T-helper 17 cell (primary cell): Measurements from ENCODE around the gene PCDHB13. TPM values are rescaled to one million over a fixed set of nuclear protein-coding genes. Genes with fewer than 3 reads are reported as not detected.
"Not testable (repeated sequence)": the region's sequence is repeated elsewhere in the genome, so short reads cannot be mapped to it uniquely, and the experiment has no call there.

Experiments
- ATAC-seq: fragments of 150-1000 bp; cut with Tn5 transposase; 2 replicates; pipeline ENCODE4 v1.10.0; 2021; ENCODE audit warnings: mild to moderate bottlenecking, moderate library complexity
- DNase-seq, 3 donors: peaks; one replicate each; pipeline versions ENCODE4 v3.0.0 to v3.0.0-alpha.2; 2020 to 2021
- H3K9me3 ChIP-seq: one replicate; pipeline ENCODE4 v1.7.0; 2013; ENCODE audit warnings: low read length, mild to moderate bottlenecking; ENCODE audit not compliant: control insufficient read depth, poor library complexity, severe bottlenecking
- H3K27ac Mint-ChIP-seq: one replicate; pipeline ENCODE4 v1.8.0; 2022; ENCODE audit warnings: mild to moderate bottlenecking, moderate library complexity, mixed read lengths
- H3K27me3 Mint-ChIP-seq: one replicate; pipeline ENCODE4 v1.8.0; 2022; ENCODE audit warnings: mixed read lengths
- H3K36me3 Mint-ChIP-seq: one replicate; pipeline ENCODE4 v1.8.0; 2022; ENCODE audit warnings: low read depth, mixed read lengths
- H3K4me1 Mint-ChIP-seq: one replicate; pipeline ENCODE4 v1.8.0; 2022; ENCODE audit warnings: mild to moderate bottlenecking, mixed read lengths
- H3K4me3 Mint-ChIP-seq: one replicate; pipeline ENCODE4 v1.8.0; 2022; ENCODE audit warnings: mild to moderate bottlenecking, moderate library complexity, mixed read lengths
- total RNA-seq, 4 donors: library from RNA in 2 of 4; stranded (reverse) in 2 of 4; gene quantifications; one replicate each; pipeline ENCODE4 v1.2.3 and lab custom pipeline; 2022 to 2026

The PCDHB13 gene
- total RNA-seq, 2 donors from 2014 or later, result not detected

DNA sequence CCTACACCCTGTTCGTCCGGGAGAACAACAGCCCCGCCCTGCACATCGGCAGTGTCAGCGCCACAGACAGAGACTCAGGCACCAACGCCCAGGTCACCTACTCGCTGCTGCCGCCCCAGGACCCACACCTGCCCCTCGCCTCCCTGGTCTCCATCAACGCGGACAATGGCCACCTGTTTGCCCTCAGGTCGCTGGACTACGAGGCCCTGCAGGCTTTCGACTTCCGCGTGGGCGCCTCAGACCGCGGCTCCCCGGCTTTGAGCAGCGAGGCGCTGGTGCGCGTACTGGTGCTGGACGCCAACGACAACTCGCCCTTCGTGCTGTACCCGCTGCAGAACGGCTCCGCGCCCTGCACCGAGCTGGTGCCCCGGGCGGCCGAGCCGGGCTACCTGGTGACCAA lies 25.0 kb upstream of the PCDHB13 start:
- ATAC-seq, H3K4me1 Mint-ChIP-seq, H3K4me3 Mint-ChIP-seq, H3K9me3 ChIP-seq, H3K27ac Mint-ChIP-seq, H3K36me3 Mint-ChIP-seq, DNase-seq: not testable (repeated sequence)
- H3K27me3 Mint-ChIP-seq, result peaks cover 39% of the 10 kb centered on the region

DNA sequence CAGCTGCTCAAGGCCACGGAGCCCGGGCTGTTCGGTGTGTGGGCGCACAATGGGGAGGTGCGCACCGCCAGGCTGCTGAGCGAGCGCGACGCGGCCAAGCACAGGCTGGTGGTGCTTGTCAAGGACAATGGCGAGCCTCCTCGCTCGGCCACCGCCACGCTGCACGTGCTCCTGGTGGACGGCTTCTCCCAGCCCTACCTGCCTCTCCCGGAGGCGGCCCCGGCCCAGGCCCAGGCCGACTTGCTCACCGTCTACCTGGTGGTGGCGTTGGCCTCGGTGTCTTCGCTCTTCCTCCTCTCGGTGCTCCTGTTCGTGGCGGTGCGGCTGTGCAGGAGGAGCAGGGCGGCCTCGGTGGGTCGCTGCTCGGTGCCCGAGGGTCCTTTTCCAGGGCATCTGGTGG lies 24.6 kb upstream of the PCDHB13 start:
- not testable (repeated sequence) for H3K36me3 Mint-ChIP-seq, DNase-seq, H3K4me1 Mint-ChIP-seq, ATAC-seq, H3K4me3 Mint-ChIP-seq, H3K9me3 ChIP-seq, H3K27ac Mint-ChIP-seq
- peaks cover 38% of the 10 kb centered on the region for H3K27me3 Mint-ChIP-seq

DNA sequence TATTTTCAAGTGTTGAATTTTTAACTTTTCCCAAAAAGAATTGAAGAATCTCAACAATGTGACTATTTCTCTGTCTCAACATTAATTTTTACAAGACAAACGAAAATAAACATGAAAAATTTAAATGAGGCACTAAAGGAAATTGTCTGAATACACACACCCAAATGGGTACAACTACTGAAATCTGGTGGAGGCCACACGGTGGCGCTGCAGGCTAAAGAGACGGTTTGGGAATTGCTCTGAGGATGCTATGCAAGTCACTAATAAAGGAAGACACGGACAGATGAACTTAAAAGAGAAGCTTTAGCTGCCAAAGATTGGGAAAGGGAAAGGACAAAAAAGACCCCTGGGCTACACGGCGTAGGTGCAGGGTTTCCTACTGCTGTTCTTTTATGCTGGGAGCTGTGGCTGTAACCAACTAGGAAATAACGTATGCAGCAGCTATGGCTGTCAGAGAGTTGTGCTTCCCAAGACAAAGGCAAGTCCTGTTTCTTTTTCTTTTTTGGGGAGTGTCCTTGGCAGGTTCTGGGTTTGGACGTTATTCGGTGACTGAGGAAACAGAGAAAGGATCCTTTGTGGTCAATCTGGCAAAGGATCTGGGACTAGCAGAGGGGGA lies 21.5 kb upstream of the PCDHB13 start, which contains the start of gene PCDHB10:
Gene PCDHB10, plus strand, starts transcription at position 244 of the 616 bp plus-strand sequence. Its CDS starts 200 bp downstream, at position 444.
- H3K27ac Mint-ChIP-seq, result no peak within 1 kb of the TSS
- no peaks in the 10 kb centered on the region for H3K9me3 ChIP-seq
- peaks cover 32% of the 10 kb centered on the region for H3K27me3 Mint-ChIP-seq
- H3K4me3 Mint-ChIP-seq, result no peak within 1 kb of the TSS
- peaks cover under 1% of the 10 kb centered on the region for H3K4me1 Mint-ChIP-seq
- DNase-seq, result peak in 1 of 3 donors; percentile 13
- H3K36me3 Mint-ChIP-seq, result peaks cover 2% of the 10 kb centered on the region
- ATAC-seq, result no peak

DNA sequence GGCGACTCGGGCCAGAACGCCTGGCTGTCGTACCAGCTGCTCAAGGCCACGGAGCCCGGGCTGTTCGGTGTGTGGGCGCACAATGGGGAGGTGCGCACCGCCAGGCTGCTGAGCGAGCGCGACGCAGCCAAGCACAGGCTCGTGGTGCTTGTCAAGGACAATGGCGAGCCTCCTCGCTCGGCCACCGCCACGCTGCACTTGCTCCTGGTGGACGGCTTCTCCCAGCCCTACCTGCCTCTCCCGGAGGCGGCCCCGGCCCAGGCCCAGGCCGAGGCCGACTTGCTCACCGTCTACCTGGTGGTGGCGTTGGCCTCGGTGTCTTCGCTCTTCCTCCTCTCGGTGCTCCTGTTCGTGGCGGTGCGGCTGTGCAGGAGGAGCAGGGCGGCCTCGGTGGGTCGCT lies 19.4 kb upstream of the PCDHB13 start:
- peaks cover 18% of the 10 kb centered on the region for H3K27me3 Mint-ChIP-seq
- H3K9me3 ChIP-seq, H3K4me3 Mint-ChIP-seq, H3K4me1 Mint-ChIP-seq, ATAC-seq, H3K36me3 Mint-ChIP-seq, H3K27ac Mint-ChIP-seq, DNase-seq: not testable (repeated sequence)

DNA sequence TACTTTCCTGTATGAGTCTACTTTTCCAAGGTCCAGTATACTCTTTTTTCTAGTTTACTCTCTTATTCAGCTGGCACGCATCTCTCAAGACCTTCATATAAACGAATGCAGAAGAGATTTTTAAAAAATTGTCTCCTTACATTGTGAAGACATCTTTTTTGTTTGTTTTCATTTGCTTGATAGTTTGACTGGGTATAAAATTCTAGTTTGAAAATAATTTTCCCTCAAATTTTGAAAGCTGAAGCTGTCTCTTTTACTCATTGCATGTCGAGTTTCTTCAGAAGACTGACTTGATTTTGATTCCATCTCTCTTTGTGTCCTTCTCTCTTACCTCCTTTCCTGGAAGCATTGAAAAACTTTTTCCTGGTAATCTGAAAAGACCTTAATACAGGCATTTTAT lies 17.4 kb upstream of the PCDHB13 start:
- Mint-ChIP-seq H3K27ac (no peak overlapping the region), H3K4me3 (no peak overlapping the region), H3K36me3 (no peaks in the 10 kb centered on the region), H3K27me3 (peaks cover 27% of the 10 kb centered on the region), H3K4me1 (no peaks in the 10 kb centered on the region)
- DNase-seq (no peak), ATAC-seq (no peak)
- H3K9me3 ChIP-seq, result no peaks in the 10 kb centered on the region

DNA sequence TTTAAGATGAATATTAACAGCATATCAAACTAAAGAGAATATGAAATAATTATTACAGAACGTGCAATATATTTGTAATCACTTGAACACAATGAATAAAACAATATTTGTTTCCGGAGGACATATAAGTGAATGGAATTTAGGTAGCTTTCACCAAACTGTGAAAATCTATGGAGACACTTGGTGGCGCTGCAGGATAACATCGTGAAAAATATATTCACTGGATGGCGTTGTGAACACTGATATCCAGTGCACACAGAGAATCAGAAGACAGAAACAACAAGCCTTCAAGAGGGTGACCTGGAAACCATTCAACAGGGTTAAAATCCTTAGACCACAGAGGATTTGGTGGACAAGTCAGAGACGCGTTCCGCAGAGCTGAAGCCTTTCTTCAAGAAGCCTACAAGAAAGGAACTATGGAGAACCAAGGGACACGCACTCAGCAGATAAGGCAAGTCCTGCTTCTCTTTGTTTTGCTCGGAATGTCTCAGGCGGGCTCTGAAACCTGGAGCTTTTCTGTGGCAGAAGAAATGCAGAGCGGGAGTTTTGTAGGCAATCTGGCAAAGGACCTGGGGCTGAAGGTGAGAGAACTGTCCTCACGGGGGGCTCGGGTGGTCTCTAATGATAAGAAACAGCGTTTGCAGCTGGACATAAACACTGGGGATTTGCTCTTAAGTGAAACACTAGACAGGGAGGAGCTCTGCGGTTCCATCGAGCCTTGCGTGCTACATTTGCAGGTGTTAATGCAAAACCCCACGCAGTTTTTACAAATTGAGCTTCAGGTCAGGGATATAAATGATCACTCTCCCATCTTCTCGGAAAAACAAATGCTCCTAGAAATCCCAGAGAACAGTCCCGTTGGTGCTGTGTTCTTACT lies 14.1 kb upstream of the PCDHB13 start, which contains the start of gene PCDHB11:
Gene PCDHB11, plus strand, starts transcription at position 269 of the 877 bp plus-strand sequence. Its CDS starts 148 bp downstream, at position 417.
- no peaks in the 10 kb centered on the region for H3K9me3 ChIP-seq
- no peak within 1 kb of the TSS for H3K27ac Mint-ChIP-seq
- peaks cover 19% of the 10 kb centered on the region for H3K27me3 Mint-ChIP-seq
- H3K4me1 Mint-ChIP-seq, result no peaks in the 10 kb centered on the region
- DNase-seq (no peak), ATAC-seq (no peak)
- H3K36me3 Mint-ChIP-seq, result no peaks in the 10 kb centered on the region
- no peak within 1 kb of the TSS for H3K4me3 Mint-ChIP-seq

DNA sequence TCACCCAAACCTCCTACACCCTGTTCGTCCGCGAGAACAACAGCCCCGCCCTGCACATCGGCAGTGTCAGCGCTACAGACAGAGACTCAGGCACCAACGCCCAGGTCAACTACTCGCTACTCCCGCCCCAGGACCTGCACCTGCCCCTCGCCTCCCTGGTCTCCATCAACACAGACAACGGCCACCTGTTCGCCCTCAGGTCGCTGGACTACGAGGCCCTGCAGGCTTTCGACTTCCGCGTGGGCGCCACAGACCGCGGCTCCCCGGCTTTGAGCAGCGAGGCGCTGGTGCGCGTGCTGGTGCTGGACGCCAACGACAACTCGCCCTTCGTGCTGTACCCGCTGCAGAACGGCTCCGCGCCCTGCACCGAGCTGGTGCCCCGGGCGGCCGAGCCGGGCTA lies 12.6 kb upstream of the PCDHB13 start:
- not testable (repeated sequence) for H3K4me1 Mint-ChIP-seq, H3K9me3 ChIP-seq, H3K4me3 Mint-ChIP-seq, DNase-seq, ATAC-seq, H3K36me3 Mint-ChIP-seq, H3K27ac Mint-ChIP-seq
- H3K27me3 Mint-ChIP-seq, result peaks cover 19% of the 10 kb centered on the region

DNA sequence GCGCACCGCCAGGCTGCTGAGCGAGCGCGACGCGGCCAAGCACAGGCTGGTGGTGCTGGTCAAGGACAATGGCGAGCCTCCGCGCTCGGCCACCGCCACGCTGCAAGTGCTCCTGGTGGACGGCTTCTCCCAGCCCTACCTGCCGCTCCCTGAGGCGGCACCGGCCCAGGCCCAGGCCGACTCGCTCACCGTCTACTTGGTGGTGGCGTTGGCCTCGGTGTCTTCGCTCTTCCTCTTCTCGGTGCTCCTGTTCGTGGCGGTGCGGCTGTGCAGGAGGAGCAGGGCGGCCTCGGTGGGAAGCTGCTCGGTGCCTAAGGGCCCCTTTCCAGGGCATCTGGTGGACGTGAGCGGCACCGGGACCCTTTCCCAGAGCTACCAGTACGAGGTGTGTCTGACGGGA lies 12.1 kb upstream of the PCDHB13 start:
- H3K4me1 Mint-ChIP-seq, H3K27ac Mint-ChIP-seq, ATAC-seq, H3K9me3 ChIP-seq, H3K36me3 Mint-ChIP-seq, DNase-seq, H3K4me3 Mint-ChIP-seq: not testable (repeated sequence)
- H3K27me3 Mint-ChIP-seq, result peaks cover 23% of the 10 kb centered on the region

DNA sequence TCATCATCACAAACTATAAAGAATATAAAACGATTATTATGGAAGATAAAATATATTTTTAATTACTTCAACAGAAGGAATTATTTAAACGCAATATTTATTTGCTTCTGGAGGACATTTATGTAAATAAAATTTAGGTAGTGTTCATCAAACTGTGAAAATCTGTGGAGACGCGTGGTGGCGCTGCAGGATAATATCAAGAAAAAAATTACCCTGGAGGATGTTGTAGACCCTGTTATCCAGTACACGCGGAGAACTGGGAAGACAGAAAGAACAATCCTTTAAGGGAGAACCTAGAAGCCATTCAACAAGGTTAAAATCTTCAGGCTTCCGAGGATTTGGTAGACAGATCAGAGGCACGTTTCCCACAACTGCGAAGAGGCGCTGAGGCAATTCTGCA lies 5.2 kb upstream of the PCDHB13 start, which contains the start of gene PCDHB12:
Gene PCDHB12, plus strand, starts transcription at position 242 of the 400 bp plus-strand sequence. CDS start 189 bp downstream, outside the sequence.
- no peak for DNase-seq

DNA sequence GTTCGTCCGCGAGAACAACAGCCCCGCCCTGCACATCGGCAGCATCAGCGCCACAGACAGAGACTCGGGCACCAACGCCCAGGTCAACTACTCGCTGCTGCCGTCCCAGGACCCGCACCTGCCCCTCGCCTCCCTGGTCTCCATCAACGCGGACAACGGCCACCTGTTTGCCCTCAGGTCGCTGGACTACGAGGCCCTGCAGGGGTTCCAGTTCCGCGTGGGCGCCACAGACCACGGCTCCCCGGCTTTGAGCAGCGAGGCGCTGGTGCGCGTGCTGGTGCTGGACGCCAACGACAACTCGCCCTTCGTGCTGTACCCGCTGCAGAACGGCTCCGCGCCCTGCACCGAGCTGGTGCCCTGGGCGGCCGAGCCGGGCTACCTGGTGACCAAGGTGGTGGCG lies 3.4 kb upstream of the PCDHB13 start:
- peaks cover 70% of the 10 kb centered on the region for H3K27me3 Mint-ChIP-seq
- H3K4me3 Mint-ChIP-seq, ATAC-seq, H3K4me1 Mint-ChIP-seq, H3K9me3 ChIP-seq, DNase-seq, H3K36me3 Mint-ChIP-seq, H3K27ac Mint-ChIP-seq: not testable (repeated sequence)

More for the DNA sequence above, 5.2 kb upstream of the PCDHB13 start, which contains the start of gene PCDHB12:
- no peak within 1 kb of the TSS for H3K27ac Mint-ChIP-seq
- H3K4me1 Mint-ChIP-seq, result peaks cover 2% of the 10 kb centered on the region
- no peaks in the 10 kb centered on the region for H3K9me3 ChIP-seq
- H3K27me3 Mint-ChIP-seq, result peaks cover 59% of the 10 kb centered on the region
- no peak for ATAC-seq
- peaks cover 5% of the 10 kb centered on the region for H3K36me3 Mint-ChIP-seq
- H3K4me3 Mint-ChIP-seq, result no peak within 1 kb of the TSS

DNA sequence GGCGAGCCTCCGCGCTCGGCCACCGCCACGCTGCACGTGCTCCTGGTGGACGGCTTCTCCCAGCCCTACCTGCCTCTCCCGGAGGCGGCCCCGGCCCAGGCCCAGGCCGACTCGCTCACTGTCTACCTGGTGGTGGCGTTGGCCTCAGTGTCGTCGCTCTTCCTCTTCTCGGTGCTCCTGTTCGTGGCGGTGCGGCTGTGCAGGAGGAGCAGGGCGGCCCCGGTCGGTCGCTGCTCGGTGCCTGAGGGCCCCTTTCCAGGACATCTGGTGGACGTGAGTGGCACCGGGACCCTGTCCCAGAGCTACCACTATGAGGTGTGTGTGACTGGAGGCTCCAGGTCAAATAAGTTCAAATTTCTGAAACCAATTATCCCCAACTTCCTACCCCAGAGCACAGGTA lies 2.9 kb upstream of the PCDHB13 start:
- not testable (repeated sequence) for ATAC-seq, DNase-seq, H3K4me3 Mint-ChIP-seq, H3K9me3 ChIP-seq, H3K27ac Mint-ChIP-seq, H3K4me1 Mint-ChIP-seq, H3K36me3 Mint-ChIP-seq
- peaks cover 70% of the 10 kb centered on the region for H3K27me3 Mint-ChIP-seq

DNA sequence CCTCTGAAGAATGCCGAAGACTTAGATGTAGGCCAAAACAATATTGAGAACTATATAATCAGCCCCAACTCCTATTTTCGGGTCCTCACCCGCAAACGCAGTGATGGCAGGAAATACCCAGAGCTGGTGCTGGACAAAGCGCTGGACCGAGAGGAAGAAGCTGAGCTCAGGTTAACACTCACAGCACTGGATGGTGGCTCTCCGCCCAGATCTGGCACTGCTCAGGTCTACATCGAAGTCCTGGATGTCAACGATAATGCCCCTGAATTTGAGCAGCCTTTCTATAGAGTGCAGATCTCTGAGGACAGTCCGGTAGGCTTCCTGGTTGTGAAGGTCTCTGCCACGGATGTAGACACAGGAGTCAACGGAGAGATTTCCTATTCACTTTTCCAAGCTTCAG lies 864 bp downstream of the PCDHB13 start:
- not testable (repeated sequence) for H3K4me3 Mint-ChIP-seq, H3K27ac Mint-ChIP-seq, ATAC-seq, H3K36me3 Mint-ChIP-seq, DNase-seq, H3K4me1 Mint-ChIP-seq, H3K9me3 ChIP-seq
- peaks cover 45% of the 10 kb centered on the region for H3K27me3 Mint-ChIP-seq

DNA sequence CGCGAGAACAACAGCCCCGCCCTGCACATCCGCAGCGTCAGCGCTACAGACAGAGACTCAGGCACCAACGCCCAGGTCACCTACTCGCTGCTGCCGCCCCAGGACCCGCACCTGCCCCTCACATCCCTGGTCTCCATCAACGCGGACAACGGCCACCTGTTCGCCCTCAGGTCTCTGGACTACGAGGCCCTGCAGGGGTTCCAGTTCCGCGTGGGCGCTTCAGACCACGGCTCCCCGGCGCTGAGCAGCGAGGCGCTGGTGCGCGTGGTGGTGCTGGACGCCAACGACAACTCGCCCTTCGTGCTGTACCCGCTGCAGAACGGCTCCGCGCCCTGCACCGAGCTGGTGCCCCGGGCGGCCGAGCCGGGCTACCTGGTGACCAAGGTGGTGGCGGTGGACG lies 1.8 kb downstream of the PCDHB13 start:
- H3K27ac Mint-ChIP-seq, H3K4me3 Mint-ChIP-seq, H3K9me3 ChIP-seq, DNase-seq, ATAC-seq, H3K36me3 Mint-ChIP-seq, H3K4me1 Mint-ChIP-seq: not testable (repeated sequence)
- peaks cover 39% of the 10 kb centered on the region for H3K27me3 Mint-ChIP-seq
